HCT116 (cell line): ENCODE measurements around the gene PEAK1. TPM values are rescaled to one million over a fixed set of nuclear protein-coding genes. Genes with fewer than 3 reads are reported as not detected.
A peak's percentile ranks its signal among the peaks of the same experiment; 100 is the strongest.

Experiments
- ATAC-seq: fragments of 200-7000 bp; cut with Tn5 transposase; 2 replicates; pipeline ENCODE4 v1.9.1; 2020; ENCODE audit warnings: mild to moderate bottlenecking, moderate library complexity
- BruUV-seq: library from RNA; stranded (reverse); fragments of 400-500 nt; replicated peaks from 2 replicates; lab custom pipeline; 2021; lab: Mats Ljungman, UMichigan
- CTCF ChIA-PET: fragments of 300-600 bp; sonication (Branson Sonifier 250); formaldehyde crosslinking; loops from one replicate; lab custom pipeline; 2021; ENCODE audit warnings: antibody characterized with exemption; lab: Charles Lee
- POLR2A ChIA-PET: fragments of 300-600, 350-600 bp; sonication (Branson Sonifier 250); formaldehyde crosslinking; loops from one replicate; lab custom pipeline; 2021; ENCODE audit warnings: antibody characterized with exemption; lab: Charles Lee
- RAD21 ChIA-PET, 2 experiments: fragments of 300-600 bp; sonication (Branson Sonifier 250); formaldehyde crosslinking; loops; one replicate each; lab custom pipeline; 2023; ENCODE audit warnings: low total read pairs in 2 of 2; ENCODE audit not compliant: uncharacterized antibody in 2 of 2, unreplicated experiment in 2 of 2, low non-redundant PET in 1 of 2; lab: Charles Lee
- DNase-seq: peaks from one replicate; pipeline ENCODE4 v3.0.0-alpha.2; 2010; ENCODE audit warnings: low read depth, low spot score
- H2AFZ ChIP-seq: fragments of 200-600 bp; shearing (Covaris generic), sonication (generic); 2 replicates; pipeline ENCODE4 v1.6.1; 2017; ENCODE audit warnings: low read depth, mixed run types, mixed read lengths, antibody characterized with exemption, low read length; ENCODE audit not compliant: poor library complexity, severe bottlenecking
- H3K27ac ChIP-seq: 2 replicates; pipeline ENCODE4 v1.5.1; 2012; ENCODE audit warnings: low read depth, low read length
- H3K27me3 ChIP-seq: fragments of 200-600 bp; sonication (generic); 2 replicates; pipeline ENCODE4 v1.6.1; 2016; ENCODE audit warnings: mixed run types, low read length, mixed read lengths; ENCODE audit not compliant: insufficient read depth
- H3K36me3 ChIP-seq, 2 experiments: fragments of 200-500 bp in 1 of 2; fragments of 200-600 bp in 1 of 2; sonication (Bioruptor generic) in 1 of 2; sonication (generic) in 1 of 2; 2 replicates each; pipeline versions ENCODE4 v1.5.1 to v1.6.1; 2014 to 2016; ENCODE audit warnings: low read length in 2 of 2, inconsistent platforms in 1 of 2, mixed read lengths in 1 of 2, mixed run types in 1 of 2; ENCODE audit not compliant: insufficient read depth in 2 of 2, control insufficient read depth in 1 of 2
- H3K4me1 ChIP-seq, 2 experiments: fragments of 200-600 bp in 1 of 2; sonication (generic) in 1 of 2; 2 replicates each; pipeline versions ENCODE4 v1.5.1 to v1.6.1; 2012 to 2017; ENCODE audit warnings: low read length in 2 of 2, inconsistent platforms in 1 of 2, mild to moderate bottlenecking in 1 of 2, mixed read lengths in 1 of 2, mixed run types in 1 of 2, moderate library complexity in 1 of 2; ENCODE audit not compliant: insufficient read depth in 2 of 2, control insufficient read depth in 1 of 2
- H3K4me2 ChIP-seq: fragments of 200-600 bp; sonication (generic); 2 replicates; pipeline ENCODE4 v1.6.1; 2017; ENCODE audit warnings: mixed run types, low read length, mixed read lengths
- H3K4me3 ChIP-seq, 2 experiments: fragments of 200-600 bp in 1 of 2; sonication (generic) in 1 of 2; replicated peaks in 1 of 2; 2 replicates each; pipeline ENCODE4 v1.5.1; 2011 to 2016; ENCODE audit warnings: low read length in 2 of 2, control low read depth in 1 of 2, low read depth in 1 of 2, mild to moderate bottlenecking in 1 of 2, mixed read lengths in 1 of 2, mixed run types in 1 of 2
- H3K79me2 ChIP-seq: fragments of 200-600 bp; sonication (generic); 2 replicates; pipeline ENCODE4 v1.6.1; 2017; ENCODE audit warnings: mild to moderate bottlenecking, mixed run types, low read length, moderate library complexity, mixed read lengths; ENCODE audit not compliant: insufficient read depth
- H3K9ac ChIP-seq: fragments of 200-600 bp; sonication (generic); 2 replicates; pipeline ENCODE4 v1.6.1; 2016; ENCODE audit warnings: low read length, mixed read lengths
- H3K9me2 ChIP-seq: fragments of 200-600 bp; sonication (generic), shearing (Covaris generic); 2 replicates; pipeline ENCODE4 v1.6.1; 2017; ENCODE audit warnings: mixed run types, mild to moderate bottlenecking, moderate library complexity; ENCODE audit not compliant: insufficient read depth
- H3K9me3 ChIP-seq, 2 experiments: fragments of 200-500 bp in 1 of 2; fragments of 200-600 bp in 1 of 2; sonication (Bioruptor generic) in 1 of 2; sonication (generic) in 1 of 2; 2 replicates each; pipeline ENCODE4 v1.6.1; 2014 to 2017; ENCODE audit warnings: low read length in 2 of 2, mixed read lengths in 2 of 2, inconsistent platforms in 1 of 2, low read depth in 1 of 2, mild to moderate bottlenecking in 1 of 2, mixed run types in 1 of 2, moderate library complexity in 1 of 2; ENCODE audit not compliant: control insufficient read depth in 1 of 2, insufficient read depth in 1 of 2
- H4K20me1 ChIP-seq: fragments of 200-600 bp; sonication (generic), shearing (Covaris generic); 2 replicates; pipeline ENCODE4 v1.6.1; 2017; ENCODE audit warnings: mixed run types, mild to moderate bottlenecking, moderate library complexity; ENCODE audit not compliant: insufficient read depth
- CBX3 ChIP-seq: IDR thresholded peaks from 2 replicates; pipeline ENCODE4 v1.6.1; 2012; ENCODE audit warnings: low read depth
- EZH2 ChIP-seq: fragments of 200-600 bp; sonication (generic); IDR thresholded peaks from 2 replicates; pipeline ENCODE4 v1.6.1; 2017; ENCODE audit warnings: antibody characterized with exemption, mixed run types
- EZH2phosphoT487 ChIP-seq: fragments of 200-600 bp; IDR thresholded peaks from 2 replicates; pipeline ENCODE4 v1.6.1; 2018; ENCODE audit warnings: antibody characterized with exemption, borderline replicate concordance
- FOSL1 ChIP-seq: IDR thresholded peaks from 2 replicates; pipeline ENCODE4 v1.6.1; 2012; ENCODE audit warnings: low read depth
- JUND ChIP-seq: IDR thresholded peaks from 2 replicates; pipeline ENCODE4 v1.6.1; 2012
- POLR2AphosphoS5 ChIP-seq: IDR thresholded peaks from 2 replicates; pipeline ENCODE4 v1.6.1; 2011; ENCODE audit warnings: mild to moderate bottlenecking, low read depth, low read length, moderate library complexity
- SIN3A ChIP-seq: IDR thresholded peaks from 2 replicates; pipeline ENCODE4 v1.6.1; 2012; ENCODE audit warnings: low read depth
- SP1 ChIP-seq: IDR thresholded peaks from 2 replicates; pipeline ENCODE4 v1.6.1; 2012; ENCODE audit warnings: low read depth
- TCF7L2 ChIP-seq: IDR thresholded peaks from 2 replicates; pipeline ENCODE4 v1.7.0; 2011; ENCODE audit warnings: borderline replicate concordance, inconsistent platforms; ENCODE audit not compliant: insufficient read depth, insufficient read length; ENCODE audit errors: extremely low read depth
- YY1 ChIP-seq: IDR thresholded peaks from 2 replicates; pipeline ENCODE4 v1.6.1; 2011; ENCODE audit warnings: low read length, low read depth, moderate library complexity, mild to moderate bottlenecking; ENCODE audit not compliant: insufficient replicate concordance; ENCODE audit errors: extremely low read depth
- ZFX ChIP-seq: fragments of 450-650 bp; IDR thresholded peaks from 2 replicates; pipeline ENCODE4 v1.6.1; 2017
- intact Hi-C: fragments of 100-400 bp; cut with micrococcal nuclease; formaldehyde crosslinking; loops from 2 replicates; pipeline ENCODE4 v1.10.0; 2022
- total RNA-seq: library from RNA; stranded (reverse); gene quantifications from one replicate; pipeline ENCODE4 v1.2.1, GENCODE V29; 2021; ENCODE audit not compliant: unreplicated experiment
- TF ChIP-seq, protein P1 (sequence below): IDR thresholded peaks from 2 replicates; pipeline ENCODE4 v1.6.1; 2011; ENCODE audit warnings: mild to moderate bottlenecking, low read length, moderate library complexity; ENCODE audit not compliant: insufficient replicate concordance; ENCODE audit errors: extremely low read depth
- TF ChIP-seq, protein P2 (sequence below): IDR thresholded peaks from 2 replicates; pipeline ENCODE4 v1.6.1; 2012; ENCODE audit warnings: low read depth
- TF ChIP-seq, protein P3 (sequence below), 3 experiments: fragments of 200-600 bp in 1 of 3; sonication (generic) in 1 of 3; IDR thresholded peaks in 2 of 3; conservative IDR thresholded peaks in 1 of 3; 2 replicates each; pipeline ENCODE4 v1.5.1; 2012 to 2017; ENCODE audit warnings: low read depth in 2 of 3, low read length in 2 of 3, antibody characterized with exemption in 1 of 3, borderline replicate concordance in 1 of 3, control low read depth in 1 of 3, mild to moderate bottlenecking in 1 of 3, mixed read lengths in 1 of 3, mixed run types in 1 of 3, moderate library complexity in 1 of 3; ENCODE audit not compliant: insufficient read depth in 1 of 3

PEAK1 gene
- total RNA-seq, 1 experiment from 2014 or later = 23.4 TPM

DNA sequence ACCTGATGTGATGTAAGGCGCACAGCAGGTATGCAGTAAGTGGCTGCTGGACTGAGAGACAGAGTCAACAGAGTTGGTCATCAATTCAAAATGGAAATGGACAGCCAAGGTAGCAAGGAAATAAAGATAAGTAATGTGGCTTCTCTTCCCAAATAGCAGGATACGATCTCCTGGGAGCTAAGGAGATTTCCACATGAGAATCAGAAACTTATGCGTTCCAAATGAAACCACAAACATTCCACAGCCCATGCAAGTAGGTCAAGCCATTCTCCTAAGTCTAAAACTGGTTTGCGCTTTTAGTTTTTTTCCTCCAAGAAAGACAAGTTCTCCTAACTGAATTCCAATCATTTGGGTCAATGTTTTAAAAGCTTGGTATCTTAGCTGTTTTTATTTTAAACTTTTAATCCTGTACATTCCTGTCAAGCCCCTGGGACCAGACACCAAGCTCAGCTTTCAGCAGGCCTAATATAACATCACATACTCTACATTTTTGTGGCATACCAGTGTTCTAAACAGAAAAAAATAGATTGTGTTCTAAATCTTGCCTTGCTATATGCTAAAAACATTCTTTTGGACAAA is 275.3 kb downstream of the PEAK1 start:
- peaks cover 5 to 10% of the 10 kb centered on the region in 2 experiments; a peak in 3 of 4 replicates for H3K4me1 ChIP-seq
- no peak overlapping the region for H2AFZ ChIP-seq
- H4K20me1 ChIP-seq = no peaks in the 10 kb centered on the region
- peaks cover 4% of the 10 kb centered on the region in 2 experiments; a peak in 1 of 4 replicates for H3K9me3 ChIP-seq
- H3K36me3 ChIP-seq = no peaks in the 10 kb centered on the region
- DNase-seq = no peak
- peak overlapping the region; percentile 12; the same call in 1 of the 2 replicates for H3K27ac ChIP-seq
- ATAC-seq = no peak
- H3K79me2 ChIP-seq = no peaks in the 10 kb centered on the region
- no peak for TF ChIP-seq POLR2AphosphoS5
- TF ChIP-seq YY1 = no peak
- no peak for TF ChIP-seq CBX3
- no peak for TF ChIP-seq SIN3A
- no peak for TF ChIP-seq TCF7L2
- no peak for TF ChIP-seq EZH2
- TF ChIP-seq EZH2phosphoT487 = no peak
- TF ChIP-seq ZFX = no peak
- TF ChIP-seq, protein P1, sequence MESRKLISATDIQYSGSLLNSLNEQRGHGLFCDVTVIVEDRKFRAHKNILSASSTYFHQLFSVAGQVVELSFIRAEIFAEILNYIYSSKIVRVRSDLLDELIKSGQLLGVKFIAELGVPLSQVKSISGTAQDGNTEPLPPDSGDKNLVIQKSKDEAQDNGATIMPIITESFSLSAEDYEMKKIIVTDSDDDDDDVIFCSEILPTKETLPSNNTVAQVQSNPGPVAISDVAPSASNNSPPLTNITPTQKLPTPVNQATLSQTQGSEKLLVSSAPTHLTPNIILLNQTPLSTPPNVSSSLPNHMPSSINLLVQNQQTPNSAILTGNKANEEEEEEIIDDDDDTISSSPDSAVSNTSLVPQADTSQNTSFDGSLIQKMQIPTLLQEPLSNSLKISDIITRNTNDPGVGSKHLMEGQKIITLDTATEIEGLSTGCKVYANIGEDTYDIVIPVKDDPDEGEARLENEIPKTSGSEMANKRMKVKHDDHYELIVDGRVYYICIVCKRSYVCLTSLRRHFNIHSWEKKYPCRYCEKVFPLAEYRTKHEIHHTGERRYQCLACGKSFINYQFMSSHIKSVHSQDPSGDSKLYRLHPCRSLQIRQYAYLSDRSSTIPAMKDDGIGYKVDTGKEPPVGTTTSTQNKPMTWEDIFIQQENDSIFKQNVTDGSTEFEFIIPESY = no peak
- no peak for TF ChIP-seq JUND
- no peak for TF ChIP-seq SP1
- TF ChIP-seq, protein P2, sequence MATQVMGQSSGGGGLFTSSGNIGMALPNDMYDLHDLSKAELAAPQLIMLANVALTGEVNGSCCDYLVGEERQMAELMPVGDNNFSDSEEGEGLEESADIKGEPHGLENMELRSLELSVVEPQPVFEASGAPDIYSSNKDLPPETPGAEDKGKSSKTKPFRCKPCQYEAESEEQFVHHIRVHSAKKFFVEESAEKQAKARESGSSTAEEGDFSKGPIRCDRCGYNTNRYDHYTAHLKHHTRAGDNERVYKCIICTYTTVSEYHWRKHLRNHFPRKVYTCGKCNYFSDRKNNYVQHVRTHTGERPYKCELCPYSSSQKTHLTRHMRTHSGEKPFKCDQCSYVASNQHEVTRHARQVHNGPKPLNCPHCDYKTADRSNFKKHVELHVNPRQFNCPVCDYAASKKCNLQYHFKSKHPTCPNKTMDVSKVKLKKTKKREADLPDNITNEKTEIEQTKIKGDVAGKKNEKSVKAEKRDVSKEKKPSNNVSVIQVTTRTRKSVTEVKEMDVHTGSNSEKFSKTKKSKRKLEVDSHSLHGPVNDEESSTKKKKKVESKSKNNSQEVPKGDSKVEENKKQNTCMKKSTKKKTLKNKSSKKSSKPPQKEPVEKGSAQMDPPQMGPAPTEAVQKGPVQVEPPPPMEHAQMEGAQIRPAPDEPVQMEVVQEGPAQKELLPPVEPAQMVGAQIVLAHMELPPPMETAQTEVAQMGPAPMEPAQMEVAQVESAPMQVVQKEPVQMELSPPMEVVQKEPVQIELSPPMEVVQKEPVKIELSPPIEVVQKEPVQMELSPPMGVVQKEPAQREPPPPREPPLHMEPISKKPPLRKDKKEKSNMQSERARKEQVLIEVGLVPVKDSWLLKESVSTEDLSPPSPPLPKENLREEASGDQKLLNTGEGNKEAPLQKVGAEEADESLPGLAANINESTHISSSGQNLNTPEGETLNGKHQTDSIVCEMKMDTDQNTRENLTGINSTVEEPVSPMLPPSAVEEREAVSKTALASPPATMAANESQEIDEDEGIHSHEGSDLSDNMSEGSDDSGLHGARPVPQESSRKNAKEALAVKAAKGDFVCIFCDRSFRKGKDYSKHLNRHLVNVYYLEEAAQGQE = no peak
- TF ChIP-seq, protein P3, sequence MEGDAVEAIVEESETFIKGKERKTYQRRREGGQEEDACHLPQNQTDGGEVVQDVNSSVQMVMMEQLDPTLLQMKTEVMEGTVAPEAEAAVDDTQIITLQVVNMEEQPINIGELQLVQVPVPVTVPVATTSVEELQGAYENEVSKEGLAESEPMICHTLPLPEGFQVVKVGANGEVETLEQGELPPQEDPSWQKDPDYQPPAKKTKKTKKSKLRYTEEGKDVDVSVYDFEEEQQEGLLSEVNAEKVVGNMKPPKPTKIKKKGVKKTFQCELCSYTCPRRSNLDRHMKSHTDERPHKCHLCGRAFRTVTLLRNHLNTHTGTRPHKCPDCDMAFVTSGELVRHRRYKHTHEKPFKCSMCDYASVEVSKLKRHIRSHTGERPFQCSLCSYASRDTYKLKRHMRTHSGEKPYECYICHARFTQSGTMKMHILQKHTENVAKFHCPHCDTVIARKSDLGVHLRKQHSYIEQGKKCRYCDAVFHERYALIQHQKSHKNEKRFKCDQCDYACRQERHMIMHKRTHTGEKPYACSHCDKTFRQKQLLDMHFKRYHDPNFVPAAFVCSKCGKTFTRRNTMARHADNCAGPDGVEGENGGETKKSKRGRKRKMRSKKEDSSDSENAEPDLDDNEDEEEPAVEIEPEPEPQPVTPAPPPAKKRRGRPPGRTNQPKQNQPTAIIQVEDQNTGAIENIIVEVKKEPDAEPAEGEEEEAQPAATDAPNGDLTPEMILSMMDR (IDR thresholded peaks at IDR 0.05 in 2 of 3, conservative IDR thresholded peaks at IDR 0.05 in 1 of 3; ENCODE audit: borderline replicate concordance in 1 of 3, insufficient read depth in 1 of 3, low read depth in 2 of 3, low read length in 2 of 3) = no peak
- TF ChIP-seq FOSL1 = no peak
- H3K27me3 ChIP-seq = no peaks in the 10 kb centered on the region
- ChIA-PET CTCF (no interaction called here), RAD21 (no interaction called here), POLR2A (no interaction called here)
- intact Hi-C loops = no loop called here
- H3K4me3 ChIP-seq = no peak overlapping the region
- no peaks in the 10 kb centered on the region; the same call in 1 of the 2 replicates for H3K9me2 ChIP-seq
- peak overlapping the region; percentile 22; the same call in 1 of the 2 replicates for H3K4me2 ChIP-seq
- BruUV-seq = no TSS peak
- no peak overlapping the region for H3K9ac ChIP-seq
